Lower leg skin (tissue), 3 donors: ENCODE measurements around the gene LTBP3.

ENCODE experiments used
- CTCF ChIP-seq, 3 donors: fragments of 450-650 bp; IDR thresholded peaks; one replicate each; pipeline ENCODE4 v1.5.1; 2016; ENCODE audit warnings: antibody characterized with exemption in 3 of 3, mild to moderate bottlenecking in 3 of 3, moderate library complexity in 2 of 3
- POLR2A ChIP-seq, 2 donors: fragments of 450-650 bp; IDR thresholded peaks; one replicate each; pipeline ENCODE4 v1.6.1; 2016 to 2017; ENCODE audit warnings: antibody characterized with exemption in 2 of 2, mild to moderate bottlenecking in 1 of 2, moderate library complexity in 1 of 2

DNA sequence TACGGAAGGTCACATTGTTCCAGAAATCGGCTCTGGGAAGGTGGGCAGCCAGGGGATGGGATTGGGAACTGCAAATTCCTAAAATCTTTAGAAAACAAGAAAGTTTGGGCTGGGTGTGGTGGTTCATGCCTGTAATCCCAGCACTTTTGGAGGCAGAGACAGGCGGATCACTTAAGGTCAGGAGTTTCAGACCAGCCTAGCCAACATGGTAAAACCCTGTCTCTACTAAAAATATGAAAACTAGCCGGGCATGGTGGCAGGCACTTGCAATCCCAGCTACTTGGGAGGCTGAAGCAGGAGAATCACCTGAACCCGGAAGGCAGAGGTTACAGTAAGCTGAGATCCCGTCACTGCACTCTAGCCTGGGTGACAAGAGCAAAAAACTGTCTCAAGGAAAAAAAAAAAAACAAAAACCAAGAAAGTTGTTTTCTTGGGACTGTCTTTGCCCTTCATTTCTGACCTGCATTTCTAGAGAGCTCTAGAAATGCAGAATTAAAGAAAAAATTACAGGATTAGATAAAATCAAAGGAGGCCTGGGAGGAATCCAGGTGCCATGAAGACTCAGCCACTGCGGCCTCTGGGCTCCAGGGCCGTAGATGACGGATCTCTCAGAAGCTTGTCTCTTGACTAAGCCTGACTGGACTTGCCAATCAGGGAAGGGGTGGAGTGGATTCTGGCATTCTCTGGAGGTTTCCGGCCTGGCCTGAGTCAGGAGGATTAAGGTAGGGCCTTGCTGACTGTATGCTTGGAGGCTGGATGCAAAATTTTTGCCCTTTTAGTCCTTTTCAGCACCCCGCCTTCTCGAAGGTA lies 64.6 kb downstream of the LTBP3 start:
- TF ChIP-seq CTCF (IDR thresholded peaks at IDR 0.05) (no peak), POLR2A (IDR thresholded peaks at IDR 0.05) (no peak)
